Measurements from ENCODE around the gene ABCD2. TPM values are rescaled to one million over a fixed set of nuclear protein-coding genes. Genes with fewer than 3 reads are reported as not detected.

Gene ABCD2
- total and polyA plus RNA-seq, 5 donors from 2014 or later = 6.4 to 11.9 (median 8.8) TPM

- ATAC-seq (ENCODE audit: low read depth in 2 of 2) = no peak
- Mint-ChIP-seq H3K4me3 (peak overlapping the region in 2 of 4 donors; percentile 56 to 89), H3K27me3 (no peaks in the 10 kb centered on the region), H3K4me1 (peaks cover 13 to 52% (median 31%) of the 10 kb centered on the region in 4 donors), H3K36me3 (peaks cover 3% of the 10 kb centered on the region), H3K27ac (peak overlapping the region in 2 of 3 donors; percentile 90 to 99), H3K9me3 (no peaks in the 10 kb centered on the region)
- H3K36me3 ChIP-seq (ENCODE audit: control insufficient read depth, insufficient read depth, low read length) = no peaks in the 10 kb centered on the region
- peak overlapping the region; percentile 92 for H3K27ac ChIP-seq (ENCODE audit: insufficient read depth, low read length, poor library complexity, severe bottlenecking)
- H3K27me3 ChIP-seq (ENCODE audit: control insufficient read depth, insufficient read depth, low read length) = no peaks in the 10 kb centered on the region
- H3K4me1 ChIP-seq (ENCODE audit: control insufficient read depth, insufficient read depth, low read length, poor library complexity, severe bottlenecking) = peaks cover 51% of the 10 kb centered on the region
- no peak for DNase-seq
- no peaks in the 10 kb centered on the region for H3K9me3 ChIP-seq (ENCODE audit: control insufficient read depth in 2 of 2, low read length in 2 of 2)
- peak overlapping the region; percentile 99 for H3K4me3 ChIP-seq (ENCODE audit: low read depth, low read length)
Measured at GRCh38 chr12:39621670-39622069, 2.1 kb upstream of the ABCD2 start.

- no peaks in the 10 kb centered on the region for H3K27me3 ChIP-seq (ENCODE audit: control insufficient read depth, insufficient read depth, low read length)
- DNase-seq (peak; percentile 6 to 70 (median 38)), ATAC-seq (ENCODE audit: low read depth in 2 of 2) (no peak)
- no peaks in the 10 kb centered on the region for H3K9me3 Mint-ChIP-seq
- H3K4me3 Mint-ChIP-seq = peak overlapping the region in 1 of 4 donors; percentile 89
- H3K36me3 ChIP-seq (ENCODE audit: control insufficient read depth, insufficient read depth, low read length) = no peaks in the 10 kb centered on the region
- H3K27ac Mint-ChIP-seq = peak overlapping the region in 2 of 3 donors; percentile 88 to 99
- no peaks in the 10 kb centered on the region for H3K27me3 Mint-ChIP-seq
- peaks cover 57% of the 10 kb centered on the region for H3K4me1 ChIP-seq (ENCODE audit: control insufficient read depth, insufficient read depth, low read length, poor library complexity, severe bottlenecking)
- peak overlapping the region; percentile 92 for H3K27ac ChIP-seq (ENCODE audit: insufficient read depth, low read length, poor library complexity, severe bottlenecking)
- no peaks in the 10 kb centered on the region for H3K36me3 Mint-ChIP-seq
- H3K9me3 ChIP-seq (ENCODE audit: control insufficient read depth in 2 of 2, low read length in 2 of 2) = no peaks in the 10 kb centered on the region
- H3K4me3 ChIP-seq (ENCODE audit: low read depth, low read length) = peak overlapping the region; percentile 99
- peaks cover 10 to 46% (median 26%) of the 10 kb centered on the region in 4 donors for H3K4me1 Mint-ChIP-seq
Measured at GRCh38 chr12:39620659-39621658, 1.4 kb upstream of the ABCD2 start.

- H3K27me3 Mint-ChIP-seq = no peaks in the 10 kb centered on the region
- H3K9me3 Mint-ChIP-seq = no peaks in the 10 kb centered on the region
- peak in 1 of 2 donors; percentile 13 for ATAC-seq (ENCODE audit: low read depth in 2 of 2)
- no peak overlapping the region for H3K27ac Mint-ChIP-seq
- peak overlapping the region; percentile 92 for H3K27ac ChIP-seq (ENCODE audit: insufficient read depth, low read length, poor library complexity, severe bottlenecking)
- no peaks in the 10 kb centered on the region for H3K36me3 Mint-ChIP-seq
- no peaks in the 10 kb centered on the region for H3K9me3 ChIP-seq (ENCODE audit: control insufficient read depth in 2 of 2, low read length in 2 of 2)
- no peaks in the 10 kb centered on the region for H3K27me3 ChIP-seq (ENCODE audit: control insufficient read depth, insufficient read depth, low read length)
- H3K4me1 ChIP-seq (ENCODE audit: control insufficient read depth, insufficient read depth, low read length, poor library complexity, severe bottlenecking) = peaks cover 63% of the 10 kb centered on the region
- H3K4me3 Mint-ChIP-seq = no peak overlapping the region
- DNase-seq = no peak
- H3K4me3 ChIP-seq (ENCODE audit: low read depth, low read length) = peak overlapping the region; percentile 99
- H3K36me3 ChIP-seq (ENCODE audit: control insufficient read depth, insufficient read depth, low read length) = no peaks in the 10 kb centered on the region
- H3K4me1 Mint-ChIP-seq = peaks cover 13 to 39% (median 25%) of the 10 kb centered on the region in 4 donors
Measured at GRCh38 chr12:39619316-39619659, 315 bp downstream of the ABCD2 start.

- no peaks in the 10 kb centered on the region for H3K9me3 ChIP-seq (ENCODE audit: control insufficient read depth in 2 of 2, low read length in 2 of 2)
- peaks cover 63% of the 10 kb centered on the region for H3K4me1 ChIP-seq (ENCODE audit: control insufficient read depth, insufficient read depth, low read length, poor library complexity, severe bottlenecking)
- peaks cover 0 to 2% (median 0%) of the 10 kb centered on the region in 7 donors for H3K9me3 Mint-ChIP-seq
- H3K27me3 Mint-ChIP-seq = no peaks in the 10 kb centered on the region
- H3K27me3 ChIP-seq (ENCODE audit: control insufficient read depth, insufficient read depth, low read length) = no peaks in the 10 kb centered on the region
- H3K27ac ChIP-seq (ENCODE audit: insufficient read depth, low read length, poor library complexity, severe bottlenecking) = peak overlapping the region; percentile 92
- H3K4me3 Mint-ChIP-seq = no peak overlapping the region
- H3K27ac Mint-ChIP-seq = no peak overlapping the region
- H3K36me3 Mint-ChIP-seq = peaks cover 3% of the 10 kb centered on the region
- H3K4me3 ChIP-seq (ENCODE audit: low read depth, low read length) = peak overlapping the region; percentile 99
- H3K36me3 ChIP-seq (ENCODE audit: control insufficient read depth, insufficient read depth, low read length) = no peaks in the 10 kb centered on the region
- peaks cover 18 to 41% (median 28%) of the 10 kb centered on the region in 4 donors for H3K4me1 Mint-ChIP-seq
- ATAC-seq (ENCODE audit: low read depth in 2 of 2) (no peak), DNase-seq (no peak)
Measured at GRCh38 chr12:39618701-39619100, 902 bp downstream of the ABCD2 start.

- no peaks in the 10 kb centered on the region for H3K9me3 ChIP-seq (ENCODE audit: control insufficient read depth in 2 of 2, low read length in 2 of 2)
- H3K9me3 Mint-ChIP-seq = peaks cover 0 to 2% (median 0%) of the 10 kb centered on the region in 7 donors
- no peak for ATAC-seq (ENCODE audit: low read depth in 2 of 2)
- H3K27me3 ChIP-seq (ENCODE audit: control insufficient read depth, insufficient read depth, low read length) = no peaks in the 10 kb centered on the region
- DNase-seq = no peak
- H3K4me3 ChIP-seq (ENCODE audit: low read depth, low read length) = peak overlapping the region; percentile 99
- H3K36me3 Mint-ChIP-seq = peaks cover 4% of the 10 kb centered on the region
- H3K4me3 Mint-ChIP-seq = no peak overlapping the region
- H3K27ac ChIP-seq (ENCODE audit: insufficient read depth, low read length, poor library complexity, severe bottlenecking) = peak overlapping the region; percentile 92
- H3K27me3 Mint-ChIP-seq = no peaks in the 10 kb centered on the region
- H3K4me1 Mint-ChIP-seq = peaks cover 20 to 41% (median 29%) of the 10 kb centered on the region in 4 donors
- H3K27ac Mint-ChIP-seq = peak overlapping the region in 1 of 3 donors; percentile 77
- H3K4me1 ChIP-seq (ENCODE audit: control insufficient read depth, insufficient read depth, low read length, poor library complexity, severe bottlenecking) = peaks cover 59% of the 10 kb centered on the region
- H3K36me3 ChIP-seq (ENCODE audit: control insufficient read depth, insufficient read depth, low read length) = peaks cover 4% of the 10 kb centered on the region
Measured at GRCh38 chr12:39617887-39618286, 1.7 kb downstream of the ABCD2 start.

- Mint-ChIP-seq H3K36me3 (peaks cover 7% of the 10 kb centered on the region), H3K9me3 (peaks cover 0 to 2% (median 0%) of the 10 kb centered on the region in 7 donors), H3K27ac (peak overlapping the region; percentile 43 to 97 (median 58)), H3K4me3 (peak overlapping the region; percentile 79 to 94 (median 88)), H3K4me1 (peaks cover 14 to 41% (median 29%) of the 10 kb centered on the region in 4 donors), H3K27me3 (no peaks in the 10 kb centered on the region)
- H3K36me3 ChIP-seq (ENCODE audit: control insufficient read depth, insufficient read depth, low read length) = peaks cover 4% of the 10 kb centered on the region
- DNase-seq (no peak), ATAC-seq (ENCODE audit: low read depth in 2 of 2) (no peak)
- no peaks in the 10 kb centered on the region for H3K27me3 ChIP-seq (ENCODE audit: control insufficient read depth, insufficient read depth, low read length)
- no peak overlapping the region for H3K27ac ChIP-seq (ENCODE audit: insufficient read depth, low read length, poor library complexity, severe bottlenecking)
- H3K4me1 ChIP-seq (ENCODE audit: control insufficient read depth, insufficient read depth, low read length, poor library complexity, severe bottlenecking) = peaks cover 51% of the 10 kb centered on the region
- peak overlapping the region; percentile 99 for H3K4me3 ChIP-seq (ENCODE audit: low read depth, low read length)
- H3K9me3 ChIP-seq (ENCODE audit: control insufficient read depth in 2 of 2, low read length in 2 of 2) = no peaks in the 10 kb centered on the region
Measured at GRCh38 chr12:39616666-39617065, 2.9 kb downstream of the ABCD2 start.

- DNase-seq (no peak), ATAC-seq (ENCODE audit: low read depth in 2 of 2) (no peak)
- Mint-ChIP-seq H3K9me3 (peaks cover 0 to 2% (median 0%) of the 10 kb centered on the region in 7 donors), H3K27ac (peak overlapping the region; percentile 58 to 97 (median 79)), H3K4me3 (peak overlapping the region; percentile 79 to 94 (median 88)), H3K4me1 (peaks cover 14 to 42% (median 31%) of the 10 kb centered on the region in 4 donors), H3K36me3 (peaks cover 11% of the 10 kb centered on the region), H3K27me3 (no peaks in the 10 kb centered on the region)
- Histone ChIP-seq H3K27ac (ENCODE audit: insufficient read depth, low read length, poor library complexity, severe bottlenecking) (peak overlapping the region; percentile 30), H3K36me3 (ENCODE audit: control insufficient read depth, insufficient read depth, low read length) (peaks cover 4% of the 10 kb centered on the region), H3K27me3 (ENCODE audit: control insufficient read depth, insufficient read depth, low read length) (no peaks in the 10 kb centered on the region), H3K9me3 (ENCODE audit: control insufficient read depth in 2 of 2, low read length in 2 of 2) (no peaks in the 10 kb centered on the region), H3K4me1 (ENCODE audit: control insufficient read depth, insufficient read depth, low read length, poor library complexity, severe bottlenecking) (peaks cover 50% of the 10 kb centered on the region), H3K4me3 (ENCODE audit: low read depth, low read length) (peak overlapping the region; percentile 99)
Measured at GRCh38 chr12:39616251-39616650, 3.4 kb downstream of the ABCD2 start.

All from CD4-positive, CD25-positive, alpha-beta regulatory T cell (primary cell).